Heart left ventricle (tissue), 13 donors: ENCODE data around the gene POU6F2.

ENCODE experiments used
- CTCF ChIP-seq, 12 donors: fragments of 200-600 bp; sonication (generic) in 4 of 12; IDR thresholded peaks; one replicate each; pipeline versions ENCODE4 v1.5.0 to v1.8.0; 2018 to 2022; ENCODE audit warnings: antibody characterized with exemption in 12 of 12, mild to moderate bottlenecking in 5 of 12
- POLR2A ChIP-seq, 2 donors: fragments of 450-650 bp; IDR thresholded peaks; one replicate each; pipeline ENCODE4 v1.6.1; 2017; ENCODE audit warnings: antibody characterized with exemption in 2 of 2, mild to moderate bottlenecking in 2 of 2, moderate library complexity in 2 of 2
- donor health status: ischemic (EF 13 %, LVEDD 7.1; RV severe dilation, severe dysfunction).
- donor health status: DM: no; HTN: yes; CAD: no.
- donor health status: DM: no; HTN: no; CAD: no.
- donor health status: ischemic (EF 25% LVEDD 6.9; RV normal size, moderate dysfunction).
- donor health status: ischemic (EF 25% LVEDD 5.7; RV mildly dilated, moderate dysfunction).
- donor health status: ischemic (EF 35%, LVEDD 5.7; RV mildly dilated, moderate dysfunction).
- donor health status: nonischemic (EF 11% LVEDD 7.7; RV severe dilation, severe dysfunction).
- donor health status: DM: yes; HTN: yes; CAD: no.
- donor health status: PGD.
- donor health status: ischemic (EF 29% LVEDD 5.4; RV normal size, mild dysfunction).
- donor health status: nonischemic (EF 23%, LVEDD 6.1; RV moderate dilation, normal function).

DNA sequence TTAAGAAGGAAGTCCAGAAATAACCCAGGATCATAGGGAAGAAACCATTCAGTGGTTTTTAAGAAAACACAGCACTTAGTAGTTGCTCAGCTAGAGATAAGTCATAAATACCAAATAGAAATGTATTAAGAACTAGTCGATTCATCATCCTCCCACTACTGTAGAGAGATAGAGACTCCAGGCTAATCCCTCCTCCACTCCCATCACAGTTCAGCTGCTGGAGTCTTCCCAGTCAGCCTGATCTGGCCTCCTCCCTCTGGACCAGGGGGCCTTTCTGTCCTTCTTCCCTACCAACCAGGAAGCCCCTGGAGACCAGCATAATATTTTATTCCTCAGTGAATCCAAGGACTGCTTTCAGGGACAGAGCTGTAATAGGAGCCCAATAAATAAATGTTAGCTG is 294.4 kb downstream of the POU6F2 start:
- TF ChIP-seq POLR2A (IDR thresholded peaks at IDR 0.05) (no peak), CTCF (IDR thresholded peaks at IDR 0.05) (no peak)
